Stimulated activated CD4-positive, alpha-beta T cell treated with anti-CD3 and anti-CD28 coated beads, Interleukin-1b, Interleukin-23, amount 100 ng/mL, for 48 hours (primary cell): ENCODE results near the gene CFAP52.
"Not testable (repeated sequence)": the region's sequence is repeated elsewhere in the genome, so short reads cannot be mapped to it uniquely, and the experiment has no call there.

Experiments
- DNase-seq: peaks from one replicate; pipeline ENCODE4 v3.0.0-alpha.2; 2020

Gene CFAP52

GRCh38 chr17:9576521-9577372 is at the start of gene CFAP52:
CFAP52 (plus strand) TSS chr17:9576642; CDS start chr17:9576696, 54 bp downstream.
- DNase-seq, result peak; percentile 77

GRCh38 chr17:9527788-9528187 is 48.7 kb upstream of the CFAP52 start:
- DNase-seq, result no peak

GRCh38 chr17:9529033-9529700 is 47.3 kb upstream of the CFAP52 start:
- DNase-seq, result peak; percentile 11

- no peak for DNase-seq
Measured at GRCh38 chr17:9531034-9531433, 45.4 kb upstream of the CFAP52 start.

- DNase-seq, result no peak
Measured at GRCh38 chr17:9532715-9533114, 43.7 kb upstream of the CFAP52 start.

- no peak for DNase-seq
Measured at GRCh38 chr17:9533441-9533840, 43.0 kb upstream of the CFAP52 start.

GRCh38 chr17:9536061-9536460 is 40.4 kb upstream of the CFAP52 start:
- no peak for DNase-seq

- DNase-seq, result no peak
Measured at GRCh38 chr17:9537177-9537776, 39.2 kb upstream of the CFAP52 start.

- DNase-seq, result no peak
Measured at GRCh38 chr17:9538626-9539025, 37.8 kb upstream of the CFAP52 start.

GRCh38 chr17:9541718-9542117 is 34.7 kb upstream of the CFAP52 start:
- DNase-seq, result no peak

- DNase-seq, result no peak
Measured at GRCh38 chr17:9544221-9544620, 32.2 kb upstream of the CFAP52 start.

GRCh38 chr17:9549215-9549614 is 27.2 kb upstream of the CFAP52 start:
- no peak for DNase-seq

GRCh38 chr17:9553181-9553580 is 23.3 kb upstream of the CFAP52 start:
- no peak for DNase-seq

GRCh38 chr17:9553596-9553995 is 22.8 kb upstream of the CFAP52 start:
- DNase-seq, result no peak

- peak; percentile 54 for DNase-seq
Measured at GRCh38 chr17:9554715-9555114, 21.7 kb upstream of the CFAP52 start.

- DNase-seq, result no peak
Measured at GRCh38 chr17:9557161-9557755, 19.2 kb upstream of the CFAP52 start.

GRCh38 chr17:9557857-9558256 is 18.6 kb upstream of the CFAP52 start:
- DNase-seq, result no peak

- DNase-seq, result no peak
Measured at GRCh38 chr17:9564104-9564503, 12.3 kb upstream of the CFAP52 start.

GRCh38 chr17:9566067-9566466 is 10.4 kb upstream of the CFAP52 start:
- DNase-seq, result no peak

- not testable (repeated sequence) for DNase-seq
Measured at GRCh38 chr17:9566739-9567138, 9.7 kb upstream of the CFAP52 start.

- no peak for DNase-seq
Measured at GRCh38 chr17:9568004-9568403, 8.4 kb upstream of the CFAP52 start.

GRCh38 chr17:9568957-9569588 is 7.4 kb upstream of the CFAP52 start:
- DNase-seq, result no peak

GRCh38 chr17:9571201-9571600 is 5.2 kb upstream of the CFAP52 start:
- no peak for DNase-seq
